ENCODE data around the gene HYAL1. TPM values are rescaled to one million over a fixed set of nuclear protein-coding genes. Genes with fewer than 3 reads are reported as not detected.

HYAL1 gene
- total RNA-seq, 1 experiment from 2014 or later = 0.40 TPM

GRCh38 chr3:50336452-50337174 is 33.2 kb upstream of the HYAL1 start:
- no peak for DNase-seq (ENCODE audit: low read depth)

- DNase-seq (ENCODE audit: low read depth) = no peak
These were observed 31.1 kb upstream of the HYAL1 start for GRCh38 chr3:50334339-50335075.

- DNase-seq (ENCODE audit: low read depth) = peak; percentile 59
These were observed 30.5 kb upstream of the HYAL1 start for GRCh38 chr3:50333744-50334328.

- DNase-seq (ENCODE audit: low read depth) = no peak
These were observed 28.1 kb upstream of the HYAL1 start for GRCh38 chr3:50331364-50331907.

- DNase-seq (ENCODE audit: low read depth) = no peak
These were observed 27.0 kb upstream of the HYAL1 start for GRCh38 chr3:50330330-50330729.

- DNase-seq (ENCODE audit: low read depth) = peak; percentile 92
These were observed 24.7 kb upstream of the HYAL1 start, which contains the start of gene TUSC2 for GRCh38 chr3:50327943-50328691. TUSC2 (minus strand) TSS chr3:50328223; CDS start chr3:50328099, 124 bp downstream.

- no peak for DNase-seq (ENCODE audit: low read depth)
These were observed 23.8 kb upstream of the HYAL1 start for GRCh38 chr3:50327129-50327528.

- no peak for DNase-seq (ENCODE audit: low read depth)
These were observed 22.8 kb upstream of the HYAL1 start for GRCh38 chr3:50326182-50326541.

GRCh38 chr3:50325497-50326181 is 22.3 kb upstream of the HYAL1 start:
- no peak for DNase-seq (ENCODE audit: low read depth)

GRCh38 chr3:50325113-50325480 is 21.7 kb upstream of the HYAL1 start:
- no peak for DNase-seq (ENCODE audit: low read depth)

- peak; percentile 62 for DNase-seq (ENCODE audit: low read depth)
These were observed 21.2 kb upstream of the HYAL1 start for GRCh38 chr3:50324351-50325112.

- DNase-seq (ENCODE audit: low read depth) = no peak
These were observed 20.3 kb upstream of the HYAL1 start for GRCh38 chr3:50323614-50324199.

- no peak for DNase-seq (ENCODE audit: low read depth)
These were observed 19.8 kb upstream of the HYAL1 start for GRCh38 chr3:50323092-50323600.

GRCh38 chr3:50322386-50323091 is 19.2 kb upstream of the HYAL1 start, which contains the start of gene HYAL2:
HYAL2 (minus strand) TSS chr3:50322745; CDS start chr3:50320489, 2,256 bp downstream.
- no peak for DNase-seq (ENCODE audit: low read depth)

GRCh38 chr3:50322115-50322385 is 18.7 kb upstream of the HYAL1 start:
- DNase-seq (ENCODE audit: low read depth) = no peak

- peak; percentile 79 for DNase-seq (ENCODE audit: low read depth)
These were observed 18.2 kb upstream of the HYAL1 start for GRCh38 chr3:50321336-50322114.

GRCh38 chr3:50320853-50321335 is 17.5 kb upstream of the HYAL1 start:
- peak; percentile 51 for DNase-seq (ENCODE audit: low read depth)
